Left ventricle myocardium superior (tissue), 1 donor: Measurements from ENCODE around the gene ZBTB7C. TPM values are rescaled to one million over a fixed set of nuclear protein-coding genes. Genes with fewer than 3 reads are reported as not detected.

Experiments
- ATAC-seq: fragments of 200-7000 bp; cut with Tn5 transposase; one replicate; pipeline ENCODE4 v1.9.1; 2020; ENCODE audit warnings: mild to moderate bottlenecking, moderate library complexity
- DNase-seq: peaks from one replicate; pipeline ENCODE4 v3.0.0-alpha.2; 2020
- intact Hi-C: fragments of 100-400 bp; cut with micrococcal nuclease; formaldehyde crosslinking; loops from one replicate; pipeline ENCODE4 v1.11.0; 2022
- total RNA-seq: library from RNA; stranded (reverse); fragmentation: NEBNext Ultra II Directional; extraction: Animal tissue kit (Norgen Biotek cat#: 25700); gene quantifications from one replicate; pipeline ENCODE4 v1.2.1, GENCODE V29; 2021
- donor health status: DM: no; HTN: yes; CAD: no; lungs with severe emphysema.

Gene ZBTB7C
- total RNA-seq, 1 donor from 2014 or later, result 2.1 TPM

- DNase-seq (no peak), ATAC-seq (no peak)
- intact Hi-C loops, result no loop called here
Measured at GRCh38 chr18:48044944-48045343, 364.2 kb downstream of the ZBTB7C start.

GRCh38 chr18:48043166-48043565 lies 366.0 kb downstream of the ZBTB7C start:
- DNase-seq (no peak), ATAC-seq (no peak)
- intact Hi-C loops, result no loop called here

- DNase-seq (no peak), ATAC-seq (no peak)
- intact Hi-C loops, result no loop called here
Measured at GRCh38 chr18:48042431-48042830, 366.8 kb downstream of the ZBTB7C start.

GRCh38 chr18:48040457-48041110 lies 368.6 kb downstream of the ZBTB7C start:
- intact Hi-C loops, result no loop called here
- DNase-seq (no peak), ATAC-seq (no peak)

- DNase-seq (no peak), ATAC-seq (no peak)
- intact Hi-C loops, result loop anchor here (10.0 kb wide), 1 partner anchor 305 kb away; no protein-coding TSS in a partner anchor
Measured at GRCh38 chr18:48039769-48040215, 369.4 kb downstream of the ZBTB7C start.

GRCh38 chr18:48038636-48039035 lies 370.5 kb downstream of the ZBTB7C start:
- no peak for ATAC-seq
- intact Hi-C loops, result loop anchor here (10.0 kb wide), 1 partner anchor 306 kb away; no protein-coding TSS in a partner anchor
- DNase-seq, result no peak

- ATAC-seq (peak; percentile 85), DNase-seq (peak; percentile 63)
- intact Hi-C loops, result loop anchor here (10.0 kb wide), 1 partner anchor 307 kb away; no protein-coding TSS in a partner anchor
Measured at GRCh38 chr18:48037481-48038271, 371.5 kb downstream of the ZBTB7C start.

- intact Hi-C loops, result loop anchor here (10.0 kb wide), 1 partner anchor 308 kb away; no protein-coding TSS in a partner anchor
- DNase-seq, result no peak
- no peak for ATAC-seq
Measured at GRCh38 chr18:48036641-48037421, 372.4 kb downstream of the ZBTB7C start.

GRCh38 chr18:48036226-48036625 lies 373.0 kb downstream of the ZBTB7C start:
- intact Hi-C loops, result loop anchor here (10.0 kb wide), 1 partner anchor 309 kb away; no protein-coding TSS in a partner anchor
- no peak for DNase-seq
- peak; percentile 18 for ATAC-seq

- ATAC-seq (no peak), DNase-seq (no peak)
- intact Hi-C loops, result loop anchor here (10.0 kb wide), 1 partner anchor 309 kb away; no protein-coding TSS in a partner anchor
Measured at GRCh38 chr18:48035556-48035860, 373.7 kb downstream of the ZBTB7C start.

- intact Hi-C loops, result loop anchor here (5.0 to 10.0 kb wide), 2 partner anchors 310 to 412 kb away; no protein-coding TSS in a partner anchor
- ATAC-seq (no peak), DNase-seq (no peak)
Measured at GRCh38 chr18:48034651-48035555, 374.3 kb downstream of the ZBTB7C start.

GRCh38 chr18:48033790-48034650 lies 375.2 kb downstream of the ZBTB7C start:
- no peak for ATAC-seq
- no peak for DNase-seq
- intact Hi-C loops, result loop anchor here (5.0 to 10.0 kb wide), 2 partner anchors 311 to 413 kb away; no protein-coding TSS in a partner anchor

- no peak for ATAC-seq
- no peak for DNase-seq
- intact Hi-C loops, result loop anchor here (5.0 to 10.0 kb wide), 2 partner anchors 312 to 414 kb away; no protein-coding TSS in a partner anchor
Measured at GRCh38 chr18:48032876-48033789, 376.1 kb downstream of the ZBTB7C start.

GRCh38 chr18:48031641-48032040 lies 377.5 kb downstream of the ZBTB7C start:
- intact Hi-C loops, result loop anchor here (5.0 to 10.0 kb wide), 2 partner anchors 313 to 416 kb away; no protein-coding TSS in a partner anchor
- ATAC-seq (no peak), DNase-seq (no peak)

GRCh38 chr18:48030616-48031480 lies 378.3 kb downstream of the ZBTB7C start:
- intact Hi-C loops, result loop anchor here (5.0 to 10.0 kb wide), 2 partner anchors 314 to 416 kb away; no protein-coding TSS in a partner anchor
- ATAC-seq (peak; percentile 86), DNase-seq (no peak)
